OCI-M1 (cell line): ENCODE measurements around the gene ARPC2.

Source experiments
- DNase-seq: peaks from one replicate; lab custom pipeline; 2025; lab: John Stamatoyannopoulos, UW

Gene ARPC2

GRCh38 chr2:218289639-218290315, 72.8 kb downstream of the ARPC2 start:
- DNase-seq, result peak; percentile 46

GRCh38 chr2:218290316-218291261, 73.6 kb downstream of the ARPC2 start:
- peak; percentile 71 for DNase-seq

GRCh38 chr2:218291318-218292047, 74.5 kb downstream of the ARPC2 start:
- DNase-seq, result peak; percentile 43

GRCh38 chr2:218292048-218293014, 75.3 kb downstream of the ARPC2 start, which contains the start of gene TMBIM1:
Gene TMBIM1 (minus strand): TSS chr2:218292503. CDS start chr2:218282141, 10,362 bp downstream.
- DNase-seq, result peak; percentile 88

- no peak for DNase-seq
Observed at GRCh38 chr2:218293715-218294429, 76.9 kb downstream of the ARPC2 start.

GRCh38 chr2:218294430-218295022, 77.5 kb downstream of the ARPC2 start:
- no peak for DNase-seq

GRCh38 chr2:218295029-218295428, 78.0 kb downstream of the ARPC2 start:
- DNase-seq, result no peak

GRCh38 chr2:218296200-218296599, 79.2 kb downstream of the ARPC2 start:
- no peak for DNase-seq

GRCh38 chr2:218296847-218297246, 79.9 kb downstream of the ARPC2 start:
- no peak for DNase-seq

- DNase-seq, result no peak
Observed at GRCh38 chr2:218298314-218298875, 81.4 kb downstream of the ARPC2 start.

GRCh38 chr2:218300141-218300540, 83.2 kb downstream of the ARPC2 start:
- no peak for DNase-seq

GRCh38 chr2:218301176-218301819, 84.3 kb downstream of the ARPC2 start:
- peak; percentile 96 for DNase-seq
